Kidney (tissue), 14 donors: ENCODE measurements around the gene RIPPLY3. TPM values are rescaled to one million over a fixed set of nuclear protein-coding genes. Genes with fewer than 3 reads are reported as not detected.
"Not testable (repeated sequence)": the region's sequence is repeated elsewhere in the genome, so short reads cannot be mapped to it uniquely, and the experiment has no call there.

Experiments used
- DNase-seq, 5 donors: peaks; one replicate each; pipeline ENCODE4 v3.0.0-alpha.2; 2013 to 2020
- FAIRE-seq: peaks from 2 replicates; lab custom pipeline; 2012; peaks lifted over from hg19 to GRCh38; lab: Jason Lieb, UNC
- H3K27ac ChIP-seq, 2 donors: one replicate each; pipeline ENCODE4 v1.7.0; 2013; ENCODE audit warnings: low read depth in 2 of 2, low read length in 2 of 2, inconsistent platforms in 1 of 2
- H3K27me3 ChIP-seq: one replicate; pipeline ENCODE4 v1.7.1; 2013; ENCODE audit warnings: low read length, inconsistent platforms; ENCODE audit not compliant: control insufficient read depth, insufficient read depth
- H3K36me3 ChIP-seq, 3 donors: one replicate each; pipeline versions ENCODE4 v1.7.0 to v1.7.1; 2013; ENCODE audit warnings: low read length in 3 of 3, control low read depth in 1 of 3, inconsistent platforms in 1 of 3; ENCODE audit not compliant: insufficient read depth in 3 of 3, control insufficient read depth in 2 of 3
- H3K4me1 ChIP-seq, 3 donors: one replicate each; pipeline versions ENCODE4 v1.7.0 to v1.7.1; 2013; ENCODE audit warnings: low read length in 3 of 3, inconsistent platforms in 1 of 3, low read depth in 1 of 3; ENCODE audit not compliant: control insufficient read depth in 2 of 3, insufficient read depth in 2 of 3
- H3K4me3 ChIP-seq, 3 donors: one replicate each; pipeline versions ENCODE4 v1.7.0 to v1.8.1; 2013; ENCODE audit warnings: low read length in 3 of 3, control low read depth in 1 of 3, inconsistent platforms in 1 of 3
- H3K9ac ChIP-seq, 3 donors: one replicate each; pipeline versions ENCODE4 v1.7.0 to v1.7.1; 2013; ENCODE audit warnings: low read length in 3 of 3, control low read depth in 1 of 3, inconsistent platforms in 1 of 3
- H3K9me3 ChIP-seq, 3 donors: one replicate each; pipeline versions ENCODE4 v1.7.0 to v1.7.1; 2013; ENCODE audit warnings: low read length in 3 of 3, control low read depth in 1 of 3, inconsistent platforms in 1 of 3; ENCODE audit not compliant: control insufficient read depth in 2 of 3, insufficient read depth in 1 of 3
- CTCF ChIP-seq: IDR thresholded peaks from 3 replicates; pipeline ENCODE4 v1.5.1; 2012; ENCODE audit warnings: mild to moderate bottlenecking, moderate library complexity, borderline replicate concordance; ENCODE audit not compliant: insufficient read depth; ENCODE audit errors: extremely low read depth
- intact Hi-C: fragments of 100-400 bp; cut with DNase I; formaldehyde crosslinking; loops from one replicate; pipeline ENCODE4 v1.11.1; 2022
- polyA plus RNA-seq: library from polyadenylated mRNA; stranded (reverse); fragments of 350-450 nt; fragmentation: Illumina TruSeq; extraction: RNeasy Lipid Tissue Mini Kit (QIAGEN cat#74804); gene quantifications from one replicate; pipeline ENCODE4 v1.2.3, GENCODE V29; 2014; ENCODE audit warnings: low read depth, low replicate concordance; ENCODE audit not compliant: insufficient read depth
- total RNA-seq: library from RNA; stranded (reverse); fragmentation: NEBNext Ultra II Directional; extraction: Animal tissue kit (Norgen Biotek cat#: 25700); gene quantifications from one replicate; pipeline ENCODE4 v1.2.1, GENCODE V29; 2021
- donor health status: control.
- donor health status: control.
- donor health status: control.
- donor health status: control.
- donor health status: control.
- donor health status: DM: yes; HTN: yes; CAD: no.
- donor health status: Normal renal cell carcinoma (clear cell type).

RIPPLY3 gene
- total and polyA plus RNA-seq, 2 donors from 2014 or later: 0.26 to 0.31 TPM

GRCh38 chr21:36994501-36995158, 11.9 kb upstream of the RIPPLY3 start:
- no peak for TF ChIP-seq CTCF
- H3K36me3 ChIP-seq: no peaks in the 10 kb centered on the region
- no peak overlapping the region for H3K9ac ChIP-seq
- H3K9me3 ChIP-seq: peaks cover 0 to 6% (median 0%) of the 10 kb centered on the region in 3 donors
- no peak overlapping the region for H3K27ac ChIP-seq
- no peaks in the 10 kb centered on the region for H3K27me3 ChIP-seq
- peak; percentile 57 to 77 (median 68) for DNase-seq
- H3K4me3 ChIP-seq: peak overlapping the region; percentile 27 to 30 (median 28)
- FAIRE-seq: no peak
- no peaks in the 10 kb centered on the region for H3K4me1 ChIP-seq
- intact Hi-C loops: no loop called here

GRCh38 chr21:36995285-36995684, 11.2 kb upstream of the RIPPLY3 start:
- intact Hi-C loops, H3K9me3 ChIP-seq, H3K9ac ChIP-seq, H3K4me1 ChIP-seq, DNase-seq, H3K27ac ChIP-seq, H3K27me3 ChIP-seq, H3K4me3 ChIP-seq, H3K36me3 ChIP-seq, FAIRE-seq: not testable (repeated sequence)

GRCh38 chr21:36999131-36999898, 7.2 kb upstream of the RIPPLY3 start:
- no peak for FAIRE-seq
- intact Hi-C loops: no loop called here

More at GRCh38 chr21:36999131-36999898, 7.2 kb upstream of the RIPPLY3 start:
- no peaks in the 10 kb centered on the region for H3K27me3 ChIP-seq
- H3K4me3 ChIP-seq: no peak overlapping the region
- no peak overlapping the region for H3K9ac ChIP-seq
- no peak for DNase-seq
- H3K4me1 ChIP-seq: no peaks in the 10 kb centered on the region
- no peak overlapping the region for H3K27ac ChIP-seq
- H3K9me3 ChIP-seq: no peaks in the 10 kb centered on the region
- no peaks in the 10 kb centered on the region for H3K36me3 ChIP-seq
- TF ChIP-seq CTCF: no peak
